Measurements from ENCODE around the gene COP1. TPM values are rescaled to one million over a fixed set of nuclear protein-coding genes. Genes with fewer than 3 reads are reported as not detected.

The COP1 gene
- total and polyA plus RNA-seq, 10 of the 15 experiments (the other 5 are each of a cell fraction or from before 2014, with no cell fraction given) = 17.7 to 49.9 (median 38.7) TPM

DNA sequence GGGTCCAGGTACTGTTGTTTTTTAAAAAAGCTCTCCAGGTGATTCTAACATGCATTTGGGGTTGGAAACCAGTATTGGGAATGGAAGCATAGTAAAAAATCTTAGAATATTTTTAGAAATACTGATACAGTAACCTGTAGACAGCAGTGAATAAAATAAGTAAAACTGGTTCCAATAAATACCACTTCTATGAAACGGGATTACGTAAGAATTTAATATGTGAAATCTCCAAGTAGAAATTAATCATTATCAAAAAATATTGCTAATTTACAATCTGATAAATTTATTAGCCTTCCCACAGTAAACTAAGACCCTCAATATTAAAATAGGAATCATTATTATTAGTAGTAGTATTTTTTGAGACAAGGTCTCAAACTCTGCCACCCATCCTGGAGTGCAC lies 177.5 kb downstream of the COP1 start:
- TF ChIP-seq CBFB (IDR thresholded peaks at IDR 0.05; ENCODE audit: low read depth) (no peak), EGR1 (IDR thresholded peaks at IDR 0.05; ENCODE audit: borderline replicate concordance in 1 of 2, low read depth in 2 of 2, low read length in 2 of 2) (no peak), TARDBP (IDR thresholded peaks at IDR 0.05; ENCODE audit: borderline replicate concordance) (no peak)
- TF ChIP-seq, protein P1, sequence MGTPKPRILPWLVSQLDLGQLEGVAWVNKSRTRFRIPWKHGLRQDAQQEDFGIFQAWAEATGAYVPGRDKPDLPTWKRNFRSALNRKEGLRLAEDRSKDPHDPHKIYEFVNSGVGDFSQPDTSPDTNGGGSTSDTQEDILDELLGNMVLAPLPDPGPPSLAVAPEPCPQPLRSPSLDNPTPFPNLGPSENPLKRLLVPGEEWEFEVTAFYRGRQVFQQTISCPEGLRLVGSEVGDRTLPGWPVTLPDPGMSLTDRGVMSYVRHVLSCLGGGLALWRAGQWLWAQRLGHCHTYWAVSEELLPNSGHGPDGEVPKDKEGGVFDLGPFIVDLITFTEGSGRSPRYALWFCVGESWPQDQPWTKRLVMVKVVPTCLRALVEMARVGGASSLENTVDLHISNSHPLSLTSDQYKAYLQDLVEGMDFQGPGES (IDR thresholded peaks at IDR 0.05) = no peak
- CTCF ChIA-PET = no interaction called here
- RAD21 ChIA-PET (ENCODE audit: unreplicated experiment) = no interaction called here
- H2AFZ ChIP-seq (ENCODE audit: control insufficient read depth, low read depth, low read length) = no peak overlapping the region
- 96% methylated on average over 2 of the region's 2 CpGs for WGBS (ENCODE audit: insufficient coverage, insufficient replicate concordance, low lambda C conversion rate, missing lambda C conversion rate)
- SMC1A ChIA-PET (ENCODE audit: uncharacterized antibody, unreplicated experiment) = no interaction called here
- no peaks in the 10 kb centered on the region for H3K9me3 ChIP-seq (replicated peaks; ENCODE audit: control insufficient read depth, insufficient read depth, low read length)
- no peaks in the 10 kb centered on the region for H3K27me3 ChIP-seq (replicated peaks in 1 of 2; ENCODE audit: control insufficient read depth in 2 of 2, insufficient read depth in 2 of 2, low read length in 1 of 2)
- no peak overlapping the region for H3K27ac ChIP-seq (ENCODE audit: control insufficient read depth, insufficient read depth)
- intact Hi-C loops (cut with micrococcal nuclease; ENCODE audit: unreplicated experiment) (no loop called here), in situ Hi-C loops (cut with MboI) (no loop called here)
- ATAC-seq (no peak), DNase-seq (ENCODE audit: low read depth, low spot score) (no peak), FAIRE-seq (no peak)
- no peaks in the 10 kb centered on the region for H3K79me2 ChIP-seq (ENCODE audit: control insufficient read depth, insufficient read depth, low read length)
- H3K36me3 ChIP-seq (ENCODE audit: control insufficient read depth in 2 of 2, insufficient read depth in 2 of 2, low read length in 1 of 2) = peaks cover 0 to 7% of the 10 kb centered on the region in 2 experiments; a peak in 1 of 4 replicates
- no TSS peak for BruUV-seq (replicated peaks)
- H3K9ac ChIP-seq (ENCODE audit: control insufficient read depth, insufficient read depth, low read length) = no peak overlapping the region
- H4K20me1 ChIP-seq (ENCODE audit: control insufficient read depth, insufficient read depth) = no peaks in the 10 kb centered on the region
- POLR2A ChIA-PET = no interaction called here
- H3K4me1 ChIP-seq (ENCODE audit: control insufficient read depth, insufficient read depth, low read length) = no peaks in the 10 kb centered on the region
- H3K4me3 ChIP-seq = no peak overlapping the region
- H3K4me2 ChIP-seq (ENCODE audit: control insufficient read depth, insufficient read depth) = no peak overlapping the region

DNA sequence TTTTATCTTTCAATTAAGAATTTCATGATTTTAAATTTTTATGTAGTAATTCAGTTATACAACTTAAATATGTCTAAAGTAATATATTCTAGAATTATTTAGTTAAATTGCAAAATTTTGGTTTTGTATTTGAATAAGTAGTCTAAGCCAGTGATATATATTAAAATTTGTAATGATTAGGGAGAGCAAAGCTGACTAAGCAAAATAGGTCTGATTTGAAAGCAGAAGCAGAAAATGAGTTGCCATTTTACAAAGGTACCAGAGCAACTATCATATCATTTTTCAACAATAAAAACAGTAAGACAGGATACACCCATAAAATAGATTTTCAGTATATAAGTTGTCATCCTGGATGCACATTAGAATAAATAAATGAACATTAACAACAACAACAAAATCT lies 177.9 kb downstream of the COP1 start:
- ChIA-PET CTCF (no interaction called here), POLR2A (no interaction called here), RAD21 (ENCODE audit: unreplicated experiment) (no interaction called here), SMC1A (ENCODE audit: uncharacterized antibody, unreplicated experiment) (interaction anchor here (1.0 kb wide), 1 partner anchor 7 kb away, joined by 3 read pairs; no protein-coding TSS in a partner anchor)
- intact Hi-C loops (cut with micrococcal nuclease; ENCODE audit: unreplicated experiment) (no loop called here), in situ Hi-C loops (cut with MboI) (no loop called here)
- TF ChIP-seq, protein P2, sequence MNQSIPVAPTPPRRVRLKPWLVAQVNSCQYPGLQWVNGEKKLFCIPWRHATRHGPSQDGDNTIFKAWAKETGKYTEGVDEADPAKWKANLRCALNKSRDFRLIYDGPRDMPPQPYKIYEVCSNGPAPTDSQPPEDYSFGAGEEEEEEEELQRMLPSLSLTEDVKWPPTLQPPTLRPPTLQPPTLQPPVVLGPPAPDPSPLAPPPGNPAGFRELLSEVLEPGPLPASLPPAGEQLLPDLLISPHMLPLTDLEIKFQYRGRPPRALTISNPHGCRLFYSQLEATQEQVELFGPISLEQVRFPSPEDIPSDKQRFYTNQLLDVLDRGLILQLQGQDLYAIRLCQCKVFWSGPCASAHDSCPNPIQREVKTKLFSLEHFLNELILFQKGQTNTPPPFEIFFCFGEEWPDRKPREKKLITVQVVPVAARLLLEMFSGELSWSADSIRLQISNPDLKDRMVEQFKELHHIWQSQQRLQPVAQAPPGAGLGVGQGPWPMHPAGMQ (IDR thresholded peaks at IDR 0.05; ENCODE audit: borderline replicate concordance) = no peak
- TF ChIP-seq POLR2AphosphoS2 (IDR thresholded peaks at IDR 0.05; ENCODE audit: low read depth, low read length) (no peak), SUZ12 (IDR thresholded peaks at IDR 0.05; ENCODE audit: unreplicated experiment) (no peak), ZZZ3 (IDR thresholded peaks at IDR 0.05; ENCODE audit: control insufficient read depth, insufficient read length, low read depth) (no peak), MYC (IDR thresholded peaks at IDR 0.05; ENCODE audit: insufficient read depth, insufficient read length, insufficient replicate concordance, low read length, severe bottlenecking) (no peak), MEF2B (IDR thresholded peaks at IDR 0.05; ENCODE audit: partially characterized antibody, poor library complexity, severe bottlenecking) (no peak)
- Histone ChIP-seq H3K9me3 (replicated peaks; ENCODE audit: control insufficient read depth, insufficient read depth, low read length) (no peaks in the 10 kb centered on the region), H3K27ac (ENCODE audit: control insufficient read depth, insufficient read depth) (no peak overlapping the region), H3K9ac (ENCODE audit: control insufficient read depth, insufficient read depth, low read length) (no peak overlapping the region), H3K36me3 (ENCODE audit: control insufficient read depth in 2 of 2, insufficient read depth in 2 of 2, low read length in 1 of 2) (peaks cover 0 to 6% of the 10 kb centered on the region in 2 experiments; a peak in 1 of 4 replicates), H3K4me1 (ENCODE audit: control insufficient read depth, insufficient read depth, low read length) (no peaks in the 10 kb centered on the region), H3K79me2 (ENCODE audit: control insufficient read depth, insufficient read depth, low read length) (no peaks in the 10 kb centered on the region), H3K4me2 (ENCODE audit: control insufficient read depth, insufficient read depth) (no peak overlapping the region), H4K20me1 (ENCODE audit: control insufficient read depth, insufficient read depth) (no peaks in the 10 kb centered on the region), H3K27me3 (replicated peaks in 1 of 2; ENCODE audit: control insufficient read depth in 2 of 2, insufficient read depth in 2 of 2, low read length in 1 of 2) (no peaks in the 10 kb centered on the region), H3K4me3 (no peak overlapping the region), H2AFZ (ENCODE audit: control insufficient read depth, low read depth, low read length) (no peak overlapping the region)
- no peak for DNase-seq (ENCODE audit: low read depth, low spot score)
- no peak for FAIRE-seq
- ATAC-seq = no peak
- BruUV-seq (replicated peaks) = no TSS peak
